ENCODE measurements around the gene CHRNA4. TPM values are rescaled to one million over a fixed set of nuclear protein-coding genes. Genes with fewer than 3 reads are reported as not detected.
"Not testable (repeated sequence)": the region's sequence is repeated elsewhere in the genome, so short reads cannot be mapped to it uniquely, and the experiment has no call there.

CHRNA4 gene
- total and polyA plus RNA-seq, 5 donors from 2014 or later: not detected

GRCh38 chr20:63306673-63307537, 54.2 kb downstream of the CHRNA4 start:
- DNase-seq: no peak
- Histone ChIP-seq H3K4me3 (ENCODE audit: low read depth, low read length) (no peak overlapping the region), H3K4me1 (ENCODE audit: control insufficient read depth, insufficient read depth, low read length, poor library complexity, severe bottlenecking) (no peaks in the 10 kb centered on the region), H3K36me3 (ENCODE audit: control insufficient read depth, insufficient read depth, low read length) (no peaks in the 10 kb centered on the region), H3K27ac (ENCODE audit: insufficient read depth, low read length, poor library complexity, severe bottlenecking) (no peak overlapping the region), H3K27me3 (ENCODE audit: control insufficient read depth, insufficient read depth, low read length) (no peaks in the 10 kb centered on the region), H3K9me3 (ENCODE audit: control insufficient read depth in 2 of 2, low read length in 2 of 2) (no peaks in the 10 kb centered on the region)
- H3K27ac Mint-ChIP-seq: no peak overlapping the region
- no peak for ATAC-seq (ENCODE audit: low read depth in 2 of 2)
- H3K9me3 Mint-ChIP-seq: peaks cover 0 to 8% (median 0%) of the 10 kb centered on the region in 7 donors
- no peak overlapping the region for H3K4me3 Mint-ChIP-seq
- H3K27me3 Mint-ChIP-seq: no peaks in the 10 kb centered on the region
- no peaks in the 10 kb centered on the region for H3K4me1 Mint-ChIP-seq
- no peaks in the 10 kb centered on the region for H3K36me3 Mint-ChIP-seq

GRCh38 chr20:63305933-63306672, 55.0 kb downstream of the CHRNA4 start:
- not testable (repeated sequence) for H3K36me3 Mint-ChIP-seq; H3K27me3 ChIP-seq (ENCODE audit: control insufficient read depth, insufficient read depth, low read length); H3K4me1 Mint-ChIP-seq; H3K4me1 ChIP-seq (ENCODE audit: control insufficient read depth, insufficient read depth, low read length, poor library complexity, severe bottlenecking); H3K4me3 Mint-ChIP-seq; H3K9me3 ChIP-seq (ENCODE audit: control insufficient read depth in 2 of 2, low read length in 2 of 2); H3K27ac ChIP-seq (ENCODE audit: insufficient read depth, low read length, poor library complexity, severe bottlenecking); H3K27ac Mint-ChIP-seq; DNase-seq; H3K4me3 ChIP-seq (ENCODE audit: low read depth, low read length); H3K36me3 ChIP-seq (ENCODE audit: control insufficient read depth, insufficient read depth, low read length); ATAC-seq (ENCODE audit: low read depth in 2 of 2); H3K27me3 Mint-ChIP-seq
- H3K9me3 Mint-ChIP-seq: peaks cover 0 to 11% (median 3%) of the 10 kb centered on the region in 7 donors

GRCh38 chr20:63305393-63305792, 55.8 kb downstream of the CHRNA4 start:
- Histone ChIP-seq H3K36me3 (ENCODE audit: control insufficient read depth, insufficient read depth, low read length) (no peaks in the 10 kb centered on the region), H3K4me3 (ENCODE audit: low read depth, low read length) (no peak overlapping the region), H3K27ac (ENCODE audit: insufficient read depth, low read length, poor library complexity, severe bottlenecking) (no peak overlapping the region), H3K27me3 (ENCODE audit: control insufficient read depth, insufficient read depth, low read length) (no peaks in the 10 kb centered on the region), H3K4me1 (ENCODE audit: control insufficient read depth, insufficient read depth, low read length, poor library complexity, severe bottlenecking) (no peaks in the 10 kb centered on the region), H3K9me3 (ENCODE audit: control insufficient read depth in 2 of 2, low read length in 2 of 2) (peaks cover 0 to 4% of the 10 kb centered on the region in 2 experiments)
- H3K36me3 Mint-ChIP-seq: no peaks in the 10 kb centered on the region
- no peak for DNase-seq
- no peak overlapping the region for H3K27ac Mint-ChIP-seq
- no peaks in the 10 kb centered on the region for H3K4me1 Mint-ChIP-seq
- H3K4me3 Mint-ChIP-seq: no peak overlapping the region
- H3K27me3 Mint-ChIP-seq: peaks cover 6% of the 10 kb centered on the region
- H3K9me3 Mint-ChIP-seq: peaks cover 0 to 15% (median 3%) of the 10 kb centered on the region in 7 donors
- no peak for ATAC-seq (ENCODE audit: low read depth in 2 of 2)

GRCh38 chr20:63303095-63303666, 58.0 kb downstream of the CHRNA4 start:
- Histone ChIP-seq H3K27ac (ENCODE audit: insufficient read depth, low read length, poor library complexity, severe bottlenecking) (no peak overlapping the region), H3K36me3 (ENCODE audit: control insufficient read depth, insufficient read depth, low read length) (no peaks in the 10 kb centered on the region), H3K4me1 (ENCODE audit: control insufficient read depth, insufficient read depth, low read length, poor library complexity, severe bottlenecking) (no peaks in the 10 kb centered on the region), H3K27me3 (ENCODE audit: control insufficient read depth, insufficient read depth, low read length) (no peaks in the 10 kb centered on the region), H3K4me3 (ENCODE audit: low read depth, low read length) (no peak overlapping the region), H3K9me3 (ENCODE audit: control insufficient read depth in 2 of 2, low read length in 2 of 2) (peaks cover 0 to 4% of the 10 kb centered on the region in 2 experiments)
- DNase-seq: no peak
- Mint-ChIP-seq H3K36me3 (no peaks in the 10 kb centered on the region), H3K9me3 (peaks cover 0 to 15% (median 3%) of the 10 kb centered on the region in 7 donors), H3K4me1 (no peaks in the 10 kb centered on the region), H3K4me3 (no peak overlapping the region), H3K27me3 (peaks cover 14% of the 10 kb centered on the region), H3K27ac (no peak overlapping the region)
- no peak for ATAC-seq (ENCODE audit: low read depth in 2 of 2)

- peaks cover 0 to 4% of the 10 kb centered on the region in 2 experiments for H3K9me3 ChIP-seq (ENCODE audit: control insufficient read depth in 2 of 2, low read length in 2 of 2)
- ATAC-seq (ENCODE audit: low read depth in 2 of 2): no peak
- no peak overlapping the region for H3K4me3 ChIP-seq (ENCODE audit: low read depth, low read length)
- H3K27ac Mint-ChIP-seq: no peak overlapping the region
- no peaks in the 10 kb centered on the region for H3K4me1 ChIP-seq (ENCODE audit: control insufficient read depth, insufficient read depth, low read length, poor library complexity, severe bottlenecking)
- DNase-seq: no peak
- no peaks in the 10 kb centered on the region for H3K36me3 ChIP-seq (ENCODE audit: control insufficient read depth, insufficient read depth, low read length)
- H3K27ac ChIP-seq (ENCODE audit: insufficient read depth, low read length, poor library complexity, severe bottlenecking): no peak overlapping the region
- peaks cover 0 to 15% (median 3%) of the 10 kb centered on the region in 7 donors for H3K9me3 Mint-ChIP-seq
- H3K4me1 Mint-ChIP-seq: no peaks in the 10 kb centered on the region
- no peaks in the 10 kb centered on the region for H3K36me3 Mint-ChIP-seq
- H3K27me3 ChIP-seq (ENCODE audit: control insufficient read depth, insufficient read depth, low read length): no peaks in the 10 kb centered on the region
- H3K4me3 Mint-ChIP-seq: no peak overlapping the region
- H3K27me3 Mint-ChIP-seq: peaks cover 14% of the 10 kb centered on the region
Observed at GRCh38 chr20:63301671-63302070, 59.5 kb downstream of the CHRNA4 start.

- no peak for ATAC-seq (ENCODE audit: low read depth in 2 of 2)
- Histone ChIP-seq H3K4me1 (ENCODE audit: control insufficient read depth, insufficient read depth, low read length, poor library complexity, severe bottlenecking) (peaks cover 15% of the 10 kb centered on the region), H3K9me3 (ENCODE audit: control insufficient read depth in 2 of 2, low read length in 2 of 2) (peaks cover 0 to 4% of the 10 kb centered on the region in 2 experiments), H3K4me3 (ENCODE audit: low read depth, low read length) (no peak overlapping the region), H3K27ac (ENCODE audit: insufficient read depth, low read length, poor library complexity, severe bottlenecking) (no peak overlapping the region), H3K27me3 (ENCODE audit: control insufficient read depth, insufficient read depth, low read length) (no peaks in the 10 kb centered on the region), H3K36me3 (ENCODE audit: control insufficient read depth, insufficient read depth, low read length) (no peaks in the 10 kb centered on the region)
- H3K9me3 Mint-ChIP-seq: peaks cover 0 to 14% (median 3%) of the 10 kb centered on the region in 7 donors
- no peak for DNase-seq
- H3K4me1 Mint-ChIP-seq: peaks cover 0 to 10% (median 5%) of the 10 kb centered on the region in 4 donors
- H3K4me3 Mint-ChIP-seq: peak overlapping the region in 1 of 4 donors; percentile 59
- no peak overlapping the region for H3K27ac Mint-ChIP-seq
- no peaks in the 10 kb centered on the region for H3K36me3 Mint-ChIP-seq
- peaks cover 21% of the 10 kb centered on the region for H3K27me3 Mint-ChIP-seq
Observed at GRCh38 chr20:63298731-63299312, 62.3 kb downstream of the CHRNA4 start.

- no peak for ATAC-seq (ENCODE audit: low read depth in 2 of 2)
- Mint-ChIP-seq H3K4me1 (peaks cover 0 to 10% (median 5%) of the 10 kb centered on the region in 4 donors), H3K9me3 (peaks cover 0 to 14% (median 3%) of the 10 kb centered on the region in 7 donors), H3K36me3 (no peaks in the 10 kb centered on the region), H3K4me3 (peak overlapping the region in 1 of 4 donors; percentile 59), H3K27me3 (peaks cover 21% of the 10 kb centered on the region), H3K27ac (no peak overlapping the region)
- no peaks in the 10 kb centered on the region for H3K27me3 ChIP-seq (ENCODE audit: control insufficient read depth, insufficient read depth, low read length)
- H3K4me1 ChIP-seq (ENCODE audit: control insufficient read depth, insufficient read depth, low read length, poor library complexity, severe bottlenecking): peaks cover 15% of the 10 kb centered on the region
- H3K36me3 ChIP-seq (ENCODE audit: control insufficient read depth, insufficient read depth, low read length): no peaks in the 10 kb centered on the region
- no peak overlapping the region for H3K4me3 ChIP-seq (ENCODE audit: low read depth, low read length)
- DNase-seq: no peak
- peaks cover 0 to 4% of the 10 kb centered on the region in 2 experiments for H3K9me3 ChIP-seq (ENCODE audit: control insufficient read depth in 2 of 2, low read length in 2 of 2)
- H3K27ac ChIP-seq (ENCODE audit: insufficient read depth, low read length, poor library complexity, severe bottlenecking): no peak overlapping the region
Observed at GRCh38 chr20:63297796-63298572, 63.2 kb downstream of the CHRNA4 start.

Data from CD4-positive, CD25-positive, alpha-beta regulatory T cell (primary cell).